ENCODE data around the gene PCDHGB4. TPM values are rescaled to one million over a fixed set of nuclear protein-coding genes. Genes with fewer than 3 reads are reported as not detected.
A peak's percentile ranks its signal among the peaks of the same experiment; 100 is the strongest.
"Not testable (repeated sequence)": the region's sequence is repeated elsewhere in the genome, so short reads cannot be mapped to it uniquely, and the experiment has no call there.

The PCDHGB4 gene
- total RNA-seq, 1 donor from 2014 or later: 13.0 TPM

GRCh38 chr5:141412854-141413539, 25.5 kb downstream of the PCDHGB4 start, which contains the start of gene PCDHGA10:
PCDHGA10 (plus strand) TSS chr5:141412987; CDS start chr5:141413176, 189 bp downstream.
- Mint-ChIP-seq H3K4me3 (peak within 1 kb of the TSS; percentile 95), H3K27me3 (peaks cover 4% of the 10 kb centered on the region), H3K4me1 (ENCODE audit: unreplicated experiment) (peaks cover 15% of the 10 kb centered on the region), H3K9me3 (peaks cover 27% of the 10 kb centered on the region), H3K36me3 (peaks cover 61% of the 10 kb centered on the region), H3K27ac (peak within 1 kb of the TSS; percentile 90)
- peak; percentile 79 for TF ChIP-seq CTCF (conservative IDR thresholded peaks at IDR 0.05)
- DNase-seq (ENCODE audit: extremely low spot score, unreplicated experiment): peak; percentile 67

GRCh38 chr5:141413540-141414069, 26.1 kb downstream of the PCDHGB4 start:
- no peak for DNase-seq (ENCODE audit: extremely low spot score, unreplicated experiment)
- Mint-ChIP-seq H3K27ac (peak overlapping the region; percentile 90), H3K4me3 (peak overlapping the region; percentile 95), H3K9me3 (peaks cover 28% of the 10 kb centered on the region), H3K36me3 (peaks cover 63% of the 10 kb centered on the region), H3K4me1 (ENCODE audit: unreplicated experiment) (peaks cover 12% of the 10 kb centered on the region), H3K27me3 (peaks cover 2% of the 10 kb centered on the region)
- no peak for TF ChIP-seq CTCF (conservative IDR thresholded peaks at IDR 0.05)

GRCh38 chr5:141414548-141415274, 27.2 kb downstream of the PCDHGB4 start:
- Mint-ChIP-seq H3K4me1 (ENCODE audit: unreplicated experiment) (peaks cover 12% of the 10 kb centered on the region), H3K9me3 (peaks cover 27% of the 10 kb centered on the region), H3K4me3 (peak overlapping the region; percentile 26), H3K27ac (peak overlapping the region; percentile 13), H3K36me3 (peaks cover 62% of the 10 kb centered on the region)
- DNase-seq (ENCODE audit: extremely low spot score, unreplicated experiment); H3K27me3 Mint-ChIP-seq: not testable (repeated sequence)

- Mint-ChIP-seq H3K4me1 (ENCODE audit: unreplicated experiment) (peaks cover 10% of the 10 kb centered on the region), H3K9me3 (peaks cover 25% of the 10 kb centered on the region), H3K36me3 (peaks cover 63% of the 10 kb centered on the region)
- not testable (repeated sequence) for H3K4me3 Mint-ChIP-seq; H3K27ac Mint-ChIP-seq; DNase-seq (ENCODE audit: extremely low spot score, unreplicated experiment); H3K27me3 Mint-ChIP-seq
Observed at GRCh38 chr5:141415275-141415618, 27.7 kb downstream of the PCDHGB4 start.

GRCh38 chr5:141417494-141418172, 30.1 kb downstream of the PCDHGB4 start, which contains the start of gene PCDHGB7:
PCDHGB7 (plus strand) TSS chr5:141417677; CDS start chr5:141417860, 183 bp downstream.
- H3K4me1 Mint-ChIP-seq (ENCODE audit: unreplicated experiment); H3K27me3 Mint-ChIP-seq; DNase-seq (ENCODE audit: extremely low spot score, unreplicated experiment): not testable (repeated sequence)
- peak; percentile 63 for TF ChIP-seq CTCF (conservative IDR thresholded peaks at IDR 0.05)
- H3K36me3 Mint-ChIP-seq: peaks cover 74% of the 10 kb centered on the region
- H3K27ac Mint-ChIP-seq: peak within 1 kb of the TSS; percentile 23
- H3K4me3 Mint-ChIP-seq: peak within 1 kb of the TSS; percentile 85
- H3K9me3 Mint-ChIP-seq: peaks cover 29% of the 10 kb centered on the region

GRCh38 chr5:141419074-141419880, 31.8 kb downstream of the PCDHGB4 start:
- Mint-ChIP-seq H3K4me1 (ENCODE audit: unreplicated experiment) (no peaks in the 10 kb centered on the region), H3K27ac (no peak overlapping the region), H3K4me3 (no peak overlapping the region), H3K9me3 (peaks cover 23% of the 10 kb centered on the region), H3K27me3 (peaks cover 2% of the 10 kb centered on the region), H3K36me3 (peaks cover 63% of the 10 kb centered on the region)
- no peak for DNase-seq (ENCODE audit: extremely low spot score, unreplicated experiment)
- TF ChIP-seq CTCF (conservative IDR thresholded peaks at IDR 0.05): no peak
